Measurements from ENCODE around the gene SARS2. TPM values are rescaled to one million over a fixed set of nuclear protein-coding genes. Genes with fewer than 3 reads are reported as not detected.
"Not testable (repeated sequence)": the region's sequence is repeated elsewhere in the genome, so short reads cannot be mapped to it uniquely, and the experiment has no call there.

Gene SARS2
- total and polyA plus RNA-seq, 2 donors (not counting 1 experiment from before 2014, with no cell fraction given): 7.2 to 10.4 TPM

DNA sequence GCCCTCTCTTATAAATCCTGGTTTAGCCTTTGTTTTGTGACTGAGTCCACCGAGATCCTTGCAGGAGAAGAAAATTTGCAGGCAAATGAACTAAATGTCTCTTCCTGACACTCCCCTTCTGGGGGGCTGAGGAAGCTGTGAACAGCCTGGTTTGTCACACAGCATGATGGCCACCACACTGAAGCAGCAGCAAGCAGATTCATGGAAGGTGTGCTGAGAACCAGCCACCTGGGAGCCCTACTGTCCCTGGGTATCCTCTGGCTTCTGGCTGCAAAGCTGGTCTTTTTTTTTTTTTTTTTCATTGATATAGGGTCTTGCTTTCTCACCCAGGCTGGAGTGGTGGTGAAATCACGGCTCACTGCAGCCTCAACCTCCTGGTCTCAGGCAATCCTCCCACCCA lies 11.4 kb upstream of the SARS2 start:
- H3K79me2 ChIP-seq (ENCODE audit: control insufficient read depth, insufficient read depth, low read length): no peaks in the 10 kb centered on the region
- H3K9me3 ChIP-seq (ENCODE audit: control insufficient read depth, insufficient read depth, low read depth, low read length): no peaks in the 10 kb centered on the region
- H4K20me1 ChIP-seq (ENCODE audit: control insufficient read depth, extremely low read depth, insufficient read depth, low read length): no peaks in the 10 kb centered on the region
- no peak overlapping the region for H2AFZ ChIP-seq (ENCODE audit: low read length)
- no peaks in the 10 kb centered on the region for H3K4me1 ChIP-seq (ENCODE audit: control insufficient read depth, extremely low read depth, insufficient read depth, low read length)
- H3K4me3 ChIP-seq (replicated peaks in 1 of 4; ENCODE audit: control extremely low read depth in 1 of 4, insufficient read depth in 1 of 4, low read depth in 3 of 4, low read length in 4 of 4): no peak overlapping the region
- H3K9ac ChIP-seq (ENCODE audit: insufficient read depth, low read length): no peak overlapping the region
- H3K36me3 ChIP-seq (ENCODE audit: control insufficient read depth, insufficient read depth, low read length): peaks cover 4% of the 10 kb centered on the region
- no peaks in the 10 kb centered on the region for H3K27me3 ChIP-seq (ENCODE audit: control insufficient read depth, insufficient read depth, low read length)
- TF ChIP-seq CTCF (conservative IDR thresholded peaks at IDR 0.05 in 1 of 2, IDR thresholded peaks at IDR 0.05 in 1 of 2; ENCODE audit: low read depth in 1 of 2, low read length in 2 of 2) (no peak), EZH2 (IDR thresholded peaks at IDR 0.05; ENCODE audit: low read length, missing control alignments) (no peak)
- H3K4me2 ChIP-seq (ENCODE audit: extremely low read depth, insufficient read depth, low read length): no peak overlapping the region
- DNase-seq (ENCODE audit: low read depth in 2 of 2): no peak
- H3K27ac ChIP-seq (ENCODE audit: insufficient read depth, low read length): no peak overlapping the region

- not testable (repeated sequence) for H3K4me2 ChIP-seq (ENCODE audit: extremely low read depth, insufficient read depth, low read length); H3K27ac ChIP-seq (ENCODE audit: insufficient read depth, low read length); H3K9ac ChIP-seq (ENCODE audit: insufficient read depth, low read length); H3K79me2 ChIP-seq (ENCODE audit: control insufficient read depth, insufficient read depth, low read length); H4K20me1 ChIP-seq (ENCODE audit: control insufficient read depth, extremely low read depth, insufficient read depth, low read length); DNase-seq (ENCODE audit: low read depth in 2 of 2); H3K9me3 ChIP-seq (ENCODE audit: control insufficient read depth, insufficient read depth, low read depth, low read length); H3K4me3 ChIP-seq (replicated peaks in 1 of 4; ENCODE audit: control extremely low read depth in 1 of 4, insufficient read depth in 1 of 4, low read depth in 3 of 4, low read length in 4 of 4); H3K4me1 ChIP-seq (ENCODE audit: control insufficient read depth, extremely low read depth, insufficient read depth, low read length); H3K27me3 ChIP-seq (ENCODE audit: control insufficient read depth, insufficient read depth, low read length); H3K36me3 ChIP-seq (ENCODE audit: control insufficient read depth, insufficient read depth, low read length); H2AFZ ChIP-seq (ENCODE audit: low read length)
These were observed 10.9 kb upstream of the SARS2 start for GRCh38 chr19:38941466-38941865.

- no peaks in the 10 kb centered on the region for H3K79me2 ChIP-seq (ENCODE audit: control insufficient read depth, insufficient read depth, low read length)
- no peak overlapping the region for H3K9ac ChIP-seq (ENCODE audit: insufficient read depth, low read length)
- TF ChIP-seq CTCF (conservative IDR thresholded peaks at IDR 0.05 in 1 of 2, IDR thresholded peaks at IDR 0.05 in 1 of 2; ENCODE audit: low read depth in 1 of 2, low read length in 2 of 2) (no peak), EZH2 (IDR thresholded peaks at IDR 0.05; ENCODE audit: low read length, missing control alignments) (no peak)
- H2AFZ ChIP-seq (ENCODE audit: low read length): no peak overlapping the region
- H3K4me2 ChIP-seq (ENCODE audit: extremely low read depth, insufficient read depth, low read length): no peak overlapping the region
- no peaks in the 10 kb centered on the region for H3K9me3 ChIP-seq (ENCODE audit: control insufficient read depth, insufficient read depth, low read depth, low read length)
- H3K27ac ChIP-seq (ENCODE audit: insufficient read depth, low read length): no peak overlapping the region
- no peaks in the 10 kb centered on the region for H3K4me1 ChIP-seq (ENCODE audit: control insufficient read depth, extremely low read depth, insufficient read depth, low read length)
- no peaks in the 10 kb centered on the region for H3K27me3 ChIP-seq (ENCODE audit: control insufficient read depth, insufficient read depth, low read length)
- H3K36me3 ChIP-seq (ENCODE audit: control insufficient read depth, insufficient read depth, low read length): peaks cover 4% of the 10 kb centered on the region
- H4K20me1 ChIP-seq (ENCODE audit: control insufficient read depth, extremely low read depth, insufficient read depth, low read length): no peaks in the 10 kb centered on the region
- H3K4me3 ChIP-seq (replicated peaks in 1 of 4; ENCODE audit: control extremely low read depth in 1 of 4, insufficient read depth in 1 of 4, low read depth in 3 of 4, low read length in 4 of 4): no peak overlapping the region
- no peak for DNase-seq (ENCODE audit: low read depth in 2 of 2)
These were observed 9.4 kb upstream of the SARS2 start for GRCh38 chr19:38939957-38940356.
